ENCODE data around the gene GPR25. TPM values are rescaled to one million over a fixed set of nuclear protein-coding genes. Genes with fewer than 3 reads are reported as not detected.

GPR25 gene
- total and polyA plus RNA-seq, 10 of the 15 experiments (the other 5 are each of a cell fraction or from before 2014, with no cell fraction given) = not detected

DNA sequence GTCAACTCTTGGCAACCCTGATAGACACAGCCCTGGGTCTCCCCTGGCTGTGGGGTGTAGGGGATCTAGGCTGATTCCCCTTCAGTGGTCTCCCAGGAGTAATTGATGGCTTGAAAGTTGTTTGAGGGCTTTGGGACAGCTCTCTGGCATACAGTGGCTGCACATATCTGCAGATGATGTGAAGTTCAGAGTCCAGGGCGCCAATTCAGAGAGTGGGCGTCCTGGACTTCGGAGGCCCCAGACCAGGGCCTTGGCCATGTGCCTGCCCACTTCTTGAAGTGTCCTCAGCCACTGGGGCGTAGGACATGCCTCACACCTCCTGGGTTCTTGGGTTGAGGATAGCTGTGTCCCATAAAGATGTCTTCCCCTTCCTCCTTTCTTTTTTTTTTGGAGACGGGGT lies 24.5 kb downstream of the GPR25 start:
- intact Hi-C loops (cut with micrococcal nuclease; ENCODE audit: unreplicated experiment) = no loop called here
- POLR2A ChIA-PET = interaction anchor here (1.2 to 5.1 kb wide), 3 partner anchors 10 to 127 kb away, joined by 4 to 49 read pairs (median 6); no protein-coding TSS in a partner anchor

DNA sequence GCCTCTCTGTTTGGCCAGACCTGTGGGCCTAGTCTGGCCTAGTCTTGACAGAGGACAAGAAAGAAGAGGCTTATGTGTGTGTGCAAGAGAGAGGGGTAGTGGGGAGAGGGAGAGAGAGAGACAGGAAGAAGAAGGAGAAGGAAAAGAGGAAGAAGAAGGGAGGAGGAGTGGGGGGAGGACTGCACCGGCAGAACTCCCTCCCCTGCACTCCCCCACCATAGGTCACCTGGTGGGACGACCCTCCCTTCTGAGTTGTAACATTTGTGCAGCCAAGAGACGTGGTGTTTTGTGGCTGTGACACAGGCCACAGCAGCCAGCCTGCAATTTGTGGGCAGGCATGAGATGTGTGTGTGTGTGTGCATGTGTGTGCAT lies 26.2 kb downstream of the GPR25 start:
- H3K4me2 ChIP-seq (ENCODE audit: control insufficient read depth, insufficient read depth) = no peak overlapping the region
- TF ChIP-seq RELA (IDR thresholded peaks at IDR 0.05; ENCODE audit: borderline replicate concordance, partially characterized antibody) (no peak), JUNB (IDR thresholded peaks at IDR 0.05) (no peak), SREBF1 (IDR thresholded peaks at IDR 0.05; ENCODE audit: low read length) (no peak), JUND (IDR thresholded peaks at IDR 0.05; ENCODE audit: low read depth, low read length) (no peak), NR2F1 (conservative IDR thresholded peaks at IDR 0.05) (no peak)
- BruUV-seq (replicated peaks) = no TSS peak
- H2AFZ ChIP-seq (ENCODE audit: control insufficient read depth, low read depth, low read length) = no peak overlapping the region
- 19% methylated on average over 3 of the region's 3 CpGs for WGBS (ENCODE audit: insufficient coverage, insufficient replicate concordance, low lambda C conversion rate, missing lambda C conversion rate)
- intact Hi-C loops (cut with micrococcal nuclease; ENCODE audit: unreplicated experiment) (no loop called here), in situ Hi-C loops (cut with MboI) (no loop called here)
- ATAC-seq (no peak), DNase-seq (ENCODE audit: low read depth, low spot score) (no peak), FAIRE-seq (no peak)
- H3K9me3 ChIP-seq (replicated peaks; ENCODE audit: control insufficient read depth, insufficient read depth, low read length) = no peaks in the 10 kb centered on the region
- ChIA-PET CTCF (no interaction called here), RAD21 (ENCODE audit: unreplicated experiment) (no interaction called here), POLR2A (interaction anchor here (5.1 kb wide), 1 partner anchor 8 kb away, joined by 49 read pairs; no protein-coding TSS in a partner anchor), SMC1A (ENCODE audit: uncharacterized antibody, unreplicated experiment) (no interaction called here)
- H3K36me3 ChIP-seq (ENCODE audit: control insufficient read depth in 2 of 2, insufficient read depth in 2 of 2, low read length in 1 of 2) = peaks cover 0 to 26% of the 10 kb centered on the region in 2 experiments; a peak in 2 of 4 replicates
- H4K20me1 ChIP-seq (ENCODE audit: control insufficient read depth, insufficient read depth) = no peaks in the 10 kb centered on the region
- no peaks in the 10 kb centered on the region; the same call in 1 of the 2 replicates for H3K4me1 ChIP-seq (ENCODE audit: control insufficient read depth, insufficient read depth, low read length)
- no peaks in the 10 kb centered on the region for H3K79me2 ChIP-seq (ENCODE audit: control insufficient read depth, insufficient read depth, low read length)
- H3K9ac ChIP-seq (ENCODE audit: control insufficient read depth, insufficient read depth, low read length) = no peak overlapping the region
- H3K4me3 ChIP-seq = no peak overlapping the region
- H3K27me3 ChIP-seq (replicated peaks in 1 of 2; ENCODE audit: control insufficient read depth in 2 of 2, insufficient read depth in 2 of 2, low read length in 1 of 2) = no peaks in the 10 kb centered on the region
- no peak overlapping the region for H3K27ac ChIP-seq (ENCODE audit: control insufficient read depth, insufficient read depth)

More for the DNA sequence above, 24.5 kb downstream of the GPR25 start:
- Histone ChIP-seq H3K27ac (ENCODE audit: control insufficient read depth, insufficient read depth) (no peak overlapping the region), H3K27me3 (replicated peaks in 1 of 2; ENCODE audit: control insufficient read depth in 2 of 2, insufficient read depth in 2 of 2, low read length in 1 of 2) (no peaks in the 10 kb centered on the region), H3K4me1 (ENCODE audit: control insufficient read depth, insufficient read depth, low read length) (peaks cover 14% of the 10 kb centered on the region), H3K9me3 (replicated peaks; ENCODE audit: control insufficient read depth, insufficient read depth, low read length) (no peaks in the 10 kb centered on the region), H3K4me2 (ENCODE audit: control insufficient read depth, insufficient read depth) (no peak overlapping the region), H4K20me1 (ENCODE audit: control insufficient read depth, insufficient read depth) (no peaks in the 10 kb centered on the region), H3K36me3 (ENCODE audit: control insufficient read depth in 2 of 2, insufficient read depth in 2 of 2, low read length in 1 of 2) (peaks cover 0 to 22% of the 10 kb centered on the region in 2 experiments; a peak in 2 of 4 replicates), H3K9ac (ENCODE audit: control insufficient read depth, insufficient read depth, low read length) (no peak overlapping the region), H2AFZ (ENCODE audit: control insufficient read depth, low read depth, low read length) (no peak overlapping the region), H3K79me2 (ENCODE audit: control insufficient read depth, insufficient read depth, low read length) (no peaks in the 10 kb centered on the region), H3K4me3 (no peak overlapping the region)
- FAIRE-seq (no peak), DNase-seq (ENCODE audit: low read depth, low spot score) (no peak), ATAC-seq (no peak)
- TF ChIP-seq, protein P1, sequence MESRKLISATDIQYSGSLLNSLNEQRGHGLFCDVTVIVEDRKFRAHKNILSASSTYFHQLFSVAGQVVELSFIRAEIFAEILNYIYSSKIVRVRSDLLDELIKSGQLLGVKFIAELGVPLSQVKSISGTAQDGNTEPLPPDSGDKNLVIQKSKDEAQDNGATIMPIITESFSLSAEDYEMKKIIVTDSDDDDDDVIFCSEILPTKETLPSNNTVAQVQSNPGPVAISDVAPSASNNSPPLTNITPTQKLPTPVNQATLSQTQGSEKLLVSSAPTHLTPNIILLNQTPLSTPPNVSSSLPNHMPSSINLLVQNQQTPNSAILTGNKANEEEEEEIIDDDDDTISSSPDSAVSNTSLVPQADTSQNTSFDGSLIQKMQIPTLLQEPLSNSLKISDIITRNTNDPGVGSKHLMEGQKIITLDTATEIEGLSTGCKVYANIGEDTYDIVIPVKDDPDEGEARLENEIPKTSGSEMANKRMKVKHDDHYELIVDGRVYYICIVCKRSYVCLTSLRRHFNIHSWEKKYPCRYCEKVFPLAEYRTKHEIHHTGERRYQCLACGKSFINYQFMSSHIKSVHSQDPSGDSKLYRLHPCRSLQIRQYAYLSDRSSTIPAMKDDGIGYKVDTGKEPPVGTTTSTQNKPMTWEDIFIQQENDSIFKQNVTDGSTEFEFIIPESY (IDR thresholded peaks at IDR 0.05) = 0 out of 2 replicates have a peak, but pooled peaks have one; percentile 26
- no peak for TF ChIP-seq TCF3 (IDR thresholded peaks at IDR 0.05; ENCODE audit: borderline replicate concordance, insufficient read depth, low read depth, low read length)
- SMC1A ChIA-PET (ENCODE audit: uncharacterized antibody, unreplicated experiment) = interaction anchor here (1.2 to 12.2 kb wide), 7 partner anchors 8 to 275 kb away, joined by 5 to 193 read pairs (median 12); no protein-coding TSS in a partner anchor
- CTCF ChIA-PET = interaction anchor here (0.8 to 10.0 kb wide), 7 partner anchors 7 to 145 kb away, joined by 3 to 131 read pairs (median 6); no protein-coding TSS in a partner anchor
- RAD21 ChIA-PET (ENCODE audit: unreplicated experiment) = interaction anchor here (0.9 to 11.2 kb wide), 10 partner anchors 8 to 151 kb away, joined by 3 to 139 read pairs (median 6); no protein-coding TSS in a partner anchor
- no TSS peak for BruUV-seq (replicated peaks)
- 56% methylated on average over 4 of the region's 5 CpGs for WGBS (ENCODE audit: insufficient coverage, insufficient replicate concordance, low lambda C conversion rate, missing lambda C conversion rate)
- in situ Hi-C loops (cut with MboI) = no loop called here
